Tibial artery (tissue), 4 donors: Measurements from ENCODE around the gene HBG1.

Experiments
- DNase-seq, 2 donors: peaks; one replicate each; pipeline ENCODE4 v3.0.0-alpha.2; 2019
- H3K27ac ChIP-seq, 2 donors: fragments of 200-600 bp; sonication (generic) in 1 of 2; 1 replicate in 1 of 2; 2 replicates in 1 of 2; pipeline ENCODE4 v1.5.1; 2018 to 2019; ENCODE audit warnings: mild to moderate bottlenecking in 1 of 2
- H3K27me3 ChIP-seq, 2 donors: fragments of 200-600 bp; sonication (generic) in 1 of 2; one replicate each; pipeline versions ENCODE4 v1.5.1 to v1.6.0; 2016 to 2019
- H3K36me3 ChIP-seq, 3 donors: fragments of 200-600 bp; sonication (generic) in 2 of 3; one replicate each; pipeline ENCODE4 v1.5.1; 2016 to 2019; ENCODE audit warnings: mild to moderate bottlenecking in 2 of 3
- H3K4me1 ChIP-seq, 4 donors: fragments of 200-600 bp; sonication (generic) in 2 of 4; 1 replicate in 3 of 4; 2 replicates in 1 of 4; pipeline ENCODE4 v1.5.1; 2016 to 2019
- H3K4me3 ChIP-seq, 2 donors: fragments of 200-600 bp; sonication (generic) in 1 of 2; 1 replicate in 1 of 2; 2 replicates in 1 of 2; pipeline ENCODE4 v1.5.1; 2018 to 2019; ENCODE audit warnings: mild to moderate bottlenecking in 2 of 2
- H3K9me3 ChIP-seq, 3 donors: fragments of 200-600 bp; sonication (generic) in 1 of 3; one replicate each; pipeline ENCODE4 v1.5.1; 2016 to 2019
- CTCF ChIP-seq, 2 experiments: fragments of 200-600 bp in 1 of 2; fragments of 450-650 bp in 1 of 2; IDR thresholded peaks; one replicate each; pipeline ENCODE4 v1.5.1; 2017 to 2019; ENCODE audit warnings: antibody characterized with exemption in 2 of 2, mild to moderate bottlenecking in 1 of 2, moderate library complexity in 1 of 2
- intact Hi-C: fragments of 100-400 bp; cut with DNase I; formaldehyde crosslinking; loops from one replicate; pipeline ENCODE4 v1.15.0; 2023; ENCODE audit warnings: low total_unique reads

The HBG1 gene

GRCh38 chr11:5286351-5286750, 36.7 kb upstream of the HBG1 start:
- no peak overlapping the region for H3K4me3 ChIP-seq
- no peak for TF ChIP-seq CTCF (IDR thresholded peaks at IDR 0.05)
- H3K36me3 ChIP-seq: no peaks in the 10 kb centered on the region
- H3K4me1 ChIP-seq: no peaks in the 10 kb centered on the region
- H3K27ac ChIP-seq: no peak overlapping the region
- H3K27me3 ChIP-seq: no peaks in the 10 kb centered on the region
- DNase-seq: no peak
- intact Hi-C loops: no loop called here
- no peaks in the 10 kb centered on the region for H3K9me3 ChIP-seq

- Histone ChIP-seq H3K27me3 (no peaks in the 10 kb centered on the region), H3K9me3 (no peaks in the 10 kb centered on the region), H3K4me3 (no peak overlapping the region), H3K27ac (no peak overlapping the region), H3K4me1 (peaks cover 0 to 5% (median 0%) of the 10 kb centered on the region in 4 donors), H3K36me3 (no peaks in the 10 kb centered on the region)
- no peak for DNase-seq
- intact Hi-C loops: no loop called here
- TF ChIP-seq CTCF (IDR thresholded peaks at IDR 0.05): no peak
These were observed 36.2 kb upstream of the HBG1 start for GRCh38 chr11:5285703-5286340.

DNA sequence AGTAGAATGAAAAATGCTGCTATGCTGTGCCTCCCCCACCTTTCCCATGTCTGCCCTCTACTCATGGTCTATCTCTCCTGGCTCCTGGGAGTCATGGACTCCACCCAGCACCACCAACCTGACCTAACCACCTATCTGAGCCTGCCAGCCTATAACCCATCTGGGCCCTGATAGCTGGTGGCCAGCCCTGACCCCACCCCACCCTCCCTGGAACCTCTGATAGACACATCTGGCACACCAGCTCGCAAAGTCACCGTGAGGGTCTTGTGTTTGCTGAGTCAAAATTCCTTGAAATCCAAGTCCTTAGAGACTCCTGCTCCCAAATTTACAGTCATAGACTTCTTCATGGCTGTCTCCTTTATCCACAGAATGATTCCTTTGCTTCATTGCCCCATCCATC, 35.0 kb upstream of the HBG1 start:
- intact Hi-C loops: no loop called here
- no peak for TF ChIP-seq CTCF (IDR thresholded peaks at IDR 0.05)
- no peak for DNase-seq

DNA sequence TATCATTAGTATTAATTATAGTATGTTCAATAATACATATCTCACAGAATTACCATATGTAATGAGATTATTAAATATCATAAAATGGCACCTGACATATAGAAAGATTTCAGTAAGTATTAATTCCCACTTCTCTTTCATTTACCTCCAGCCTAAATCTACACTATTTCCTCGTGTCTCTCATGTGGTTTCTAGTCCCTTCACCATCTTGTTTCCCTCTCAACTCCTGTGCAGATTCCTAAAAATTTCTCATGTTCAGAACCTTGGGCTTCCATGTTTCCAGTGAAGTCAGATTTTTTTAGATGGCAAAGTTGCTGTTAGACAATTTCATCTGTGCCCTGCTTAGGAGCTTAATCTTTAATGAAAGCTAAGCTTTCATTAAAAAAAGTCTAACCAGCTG, 34.2 kb upstream of the HBG1 start:
- TF ChIP-seq CTCF (IDR thresholded peaks at IDR 0.05): no peak
- H3K4me1 ChIP-seq: peaks cover 0 to 8% (median 0%) of the 10 kb centered on the region in 4 donors
- H3K27me3 ChIP-seq: no peaks in the 10 kb centered on the region
- no peak overlapping the region for H3K4me3 ChIP-seq
- no peak for DNase-seq
- no peaks in the 10 kb centered on the region for H3K9me3 ChIP-seq
- intact Hi-C loops: no loop called here
- H3K27ac ChIP-seq: no peak overlapping the region
- H3K36me3 ChIP-seq: no peaks in the 10 kb centered on the region

More for the DNA sequence above, 35.0 kb upstream of the HBG1 start:
- peaks cover 0 to 8% (median 0%) of the 10 kb centered on the region in 4 donors for H3K4me1 ChIP-seq
- no peaks in the 10 kb centered on the region for H3K27me3 ChIP-seq
- no peaks in the 10 kb centered on the region for H3K9me3 ChIP-seq
- no peak overlapping the region for H3K27ac ChIP-seq
- H3K4me3 ChIP-seq: no peak overlapping the region
- H3K36me3 ChIP-seq: no peaks in the 10 kb centered on the region

DNA sequence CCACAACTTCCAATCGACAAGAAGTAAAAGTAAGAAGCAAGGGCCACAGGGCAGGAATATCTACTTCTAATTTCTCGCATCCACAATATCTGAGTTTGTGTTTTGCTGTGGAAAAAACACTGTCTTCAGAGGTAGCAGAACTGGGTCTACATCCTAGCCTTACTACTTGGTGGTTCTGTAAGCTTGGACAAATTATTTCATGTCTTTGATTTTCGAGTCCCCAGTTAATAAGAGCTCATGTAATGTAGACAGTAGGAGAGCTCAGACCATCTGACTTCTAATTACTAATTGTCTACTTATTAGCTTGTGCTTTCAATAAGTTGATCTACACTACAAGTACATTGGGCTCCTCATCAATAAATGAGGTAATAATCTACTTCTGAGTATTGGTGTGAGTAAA, 33.4 kb upstream of the HBG1 start:
- no peaks in the 10 kb centered on the region for H3K9me3 ChIP-seq
- TF ChIP-seq CTCF (IDR thresholded peaks at IDR 0.05): no peak
- intact Hi-C loops: no loop called here
- no peaks in the 10 kb centered on the region for H3K36me3 ChIP-seq
- H3K27ac ChIP-seq: no peak overlapping the region
- H3K4me3 ChIP-seq: no peak overlapping the region
- DNase-seq: no peak
- peaks cover 0 to 8% (median 0%) of the 10 kb centered on the region in 4 donors for H3K4me1 ChIP-seq
- H3K27me3 ChIP-seq: no peaks in the 10 kb centered on the region

GRCh38 chr11:5282628-5283027, 33.0 kb upstream of the HBG1 start:
- Histone ChIP-seq H3K4me3 (no peak overlapping the region), H3K9me3 (no peaks in the 10 kb centered on the region), H3K36me3 (no peaks in the 10 kb centered on the region), H3K4me1 (peaks cover 0 to 8% (median 0%) of the 10 kb centered on the region in 4 donors), H3K27ac (no peak overlapping the region), H3K27me3 (no peaks in the 10 kb centered on the region)
- DNase-seq: no peak
- intact Hi-C loops: no loop called here
- no peak for TF ChIP-seq CTCF (IDR thresholded peaks at IDR 0.05)
